Measurements from ENCODE around the gene DAZAP1. TPM values are rescaled to one million over a fixed set of nuclear protein-coding genes. Genes with fewer than 3 reads are reported as not detected.
A peak's percentile ranks its signal among the peaks of the same experiment; 100 is the strongest.

Gene DAZAP1
- total and polyA plus RNA-seq, 2 of the 4 experiments (the other 2 are of a cell fraction): 22.0 to 62.8 TPM

DNA sequence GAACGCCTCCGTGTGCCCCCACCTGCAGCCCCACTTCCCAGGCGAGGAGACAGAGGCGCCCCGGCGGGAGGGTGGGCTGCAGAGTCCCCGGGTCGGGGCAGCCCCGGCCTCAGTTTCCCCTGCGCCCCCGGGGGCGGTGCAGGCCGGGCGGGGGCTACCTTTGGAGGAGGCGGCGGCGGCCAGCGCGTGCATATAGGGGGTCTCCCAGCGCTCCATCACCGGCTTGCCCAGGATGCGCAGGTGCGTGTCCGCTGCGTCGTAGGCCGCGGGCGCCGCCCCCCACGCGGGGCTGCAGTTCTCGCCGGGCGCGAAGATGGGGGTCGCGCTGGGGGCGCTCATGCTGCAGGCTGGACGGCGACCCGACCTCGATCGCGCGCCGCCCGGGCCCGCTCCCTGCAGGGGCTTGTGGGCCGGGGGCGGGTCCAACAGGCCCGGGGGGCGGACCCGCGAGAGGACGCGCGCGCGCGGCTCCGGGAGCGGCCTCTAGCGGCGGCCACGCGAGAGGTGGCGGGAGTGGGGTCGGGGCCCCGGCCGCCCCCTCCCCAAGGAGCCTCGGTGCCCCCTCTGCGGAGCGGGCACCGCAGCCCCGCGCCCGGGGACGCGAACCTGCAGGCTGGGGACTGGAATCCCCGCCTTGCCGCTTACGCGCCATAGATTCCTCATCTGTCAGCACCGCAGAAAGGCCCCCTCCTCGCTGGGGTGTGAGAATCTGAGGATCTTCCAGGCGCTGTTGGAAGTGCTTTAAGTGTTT, 6.1 kb upstream of the DAZAP1 start, which contains the start of gene GAMT:
Gene GAMT, minus strand, starts transcription at position 405 of the 751 bp plus-strand sequence. Its CDS starts 66 bp downstream, at position 339.
- Histone ChIP-seq H3K9ac (ENCODE audit: low read depth, low read length) (peak within 1 kb of the TSS; percentile 60), H3K4me2 (ENCODE audit: low read depth, low read length) (peak within 1 kb of the TSS; percentile 94), H4K5ac (ENCODE audit: low read depth, low read length) (peak within 1 kb of the TSS; percentile 40), H3K4me3 (ENCODE audit: insufficient read depth, low read depth, low read length) (peak within 1 kb of the TSS; percentile 71), H2AK9ac (replicated peaks; ENCODE audit: low read depth, low read length, poor library complexity) (peak within 1 kb of the TSS; percentile 96), H3K56ac (ENCODE audit: extremely low read depth, insufficient read depth, low read length) (no peak within 1 kb of the TSS), H3K9me1 (ENCODE audit: insufficient read depth, low read length) (no peaks in the 10 kb centered on the region), H3K4ac (ENCODE audit: low read depth, low read length) (peak within 1 kb of the TSS; percentile 70), H3K9me3 (ENCODE audit: control insufficient read depth, insufficient read depth, low read length) (no peaks in the 10 kb centered on the region), H3K18ac (ENCODE audit: low read depth, low read length) (no peak within 1 kb of the TSS; the same call in 1 of the 2 replicates), H4K20me1 (ENCODE audit: insufficient read depth, low read length) (no peaks in the 10 kb centered on the region), H2BK5ac (ENCODE audit: low read depth, low read length, poor library complexity, severe bottlenecking) (peak within 1 kb of the TSS; percentile 5), H4K91ac (ENCODE audit: insufficient read depth, low read depth, low read length) (no peak within 1 kb of the TSS), H3K4me1 (ENCODE audit: control insufficient read depth, insufficient read depth, low read length) (peaks cover 6% of the 10 kb centered on the region), H2BK15ac (ENCODE audit: low read depth, low read length) (no peak within 1 kb of the TSS), H3K27me3 (ENCODE audit: control insufficient read depth, insufficient read depth, low read length) (no peaks in the 10 kb centered on the region), H3K79me1 (ENCODE audit: low read depth in 1 of 2, low read length in 2 of 2) (peaks cover 0 to 11% of the 10 kb centered on the region in 2 experiments; a peak in 3 of 4 replicates), H4K8ac (ENCODE audit: low read depth in 2 of 2, low read length in 2 of 2) (peak within 1 kb of the TSS; percentile 76 to 78), H2AK5ac (ENCODE audit: low read depth, low read length) (peak within 1 kb of the TSS; percentile 24), H3K14ac (replicated peaks; ENCODE audit: low read depth, low read length) (no peak within 1 kb of the TSS; the same call in 1 of the 2 replicates), H3K36me3 (ENCODE audit: control insufficient read depth, insufficient read depth, low read length) (peaks cover 3% of the 10 kb centered on the region; the same call in 1 of the 2 replicates), H3K27ac (ENCODE audit: insufficient read depth, low read length) (peak within 1 kb of the TSS; percentile 41; the same call in 1 of the 2 replicates), H2AFZ (replicated peaks; ENCODE audit: low read length, poor library complexity) (peak within 1 kb of the TSS; percentile 97), H3K23ac (ENCODE audit: low read depth, low read length) (peak within 1 kb of the TSS; percentile 24; the same call in 1 of the 2 replicates), H2BK120ac (ENCODE audit: low read depth, low read length) (peak within 1 kb of the TSS; percentile 46; the same call in 1 of the 2 replicates), H2BK20ac (ENCODE audit: low read depth, low read length) (no peak within 1 kb of the TSS)
- dilution Hi-C loops (cut with HindIII; ENCODE audit: low sequenced_read_pairs, unreplicated experiment): no loop called here
- ATAC-seq (ENCODE audit: low read depth) (peak; percentile 93), DNase-seq (no peak)
- in situ Hi-C loops (cut with MboI; ENCODE audit: low sequenced_read_pairs): no loop called here
- ChIA-PET POLR2A (ENCODE audit: unreplicated experiment) (no interaction called here), CTCF (interaction anchor here (0.6 kb wide), 1 partner anchor 472 kb away, joined by 3 read pairs; no protein-coding TSS in a partner anchor)
- BruUV-seq (replicated peaks): no TSS peak
- intact Hi-C loops (cut with micrococcal nuclease): no loop called here
- TF ChIP-seq, protein P1, sequence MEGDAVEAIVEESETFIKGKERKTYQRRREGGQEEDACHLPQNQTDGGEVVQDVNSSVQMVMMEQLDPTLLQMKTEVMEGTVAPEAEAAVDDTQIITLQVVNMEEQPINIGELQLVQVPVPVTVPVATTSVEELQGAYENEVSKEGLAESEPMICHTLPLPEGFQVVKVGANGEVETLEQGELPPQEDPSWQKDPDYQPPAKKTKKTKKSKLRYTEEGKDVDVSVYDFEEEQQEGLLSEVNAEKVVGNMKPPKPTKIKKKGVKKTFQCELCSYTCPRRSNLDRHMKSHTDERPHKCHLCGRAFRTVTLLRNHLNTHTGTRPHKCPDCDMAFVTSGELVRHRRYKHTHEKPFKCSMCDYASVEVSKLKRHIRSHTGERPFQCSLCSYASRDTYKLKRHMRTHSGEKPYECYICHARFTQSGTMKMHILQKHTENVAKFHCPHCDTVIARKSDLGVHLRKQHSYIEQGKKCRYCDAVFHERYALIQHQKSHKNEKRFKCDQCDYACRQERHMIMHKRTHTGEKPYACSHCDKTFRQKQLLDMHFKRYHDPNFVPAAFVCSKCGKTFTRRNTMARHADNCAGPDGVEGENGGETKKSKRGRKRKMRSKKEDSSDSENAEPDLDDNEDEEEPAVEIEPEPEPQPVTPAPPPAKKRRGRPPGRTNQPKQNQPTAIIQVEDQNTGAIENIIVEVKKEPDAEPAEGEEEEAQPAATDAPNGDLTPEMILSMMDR (conservative IDR thresholded peaks at IDR 0.05; ENCODE audit: low read depth, low read length): peak; percentile 48
- no peak for TF ChIP-seq RCOR1 (IDR thresholded peaks at IDR 0.05; ENCODE audit: insufficient replicate concordance, low read length)
- 0% methylated on average over 45 of the region's 87 CpGs; no CpG with 5 or more reads in 1 of the 2 experiments for WGBS, 2 experiments (ENCODE audit: extremely low coverage in 2 of 2, insufficient read length in 1 of 2)
